Astrocyte of the cerebellum (primary cell): Measurements from ENCODE around the gene FRRS1L.

Source experiments
- DNase-seq: peaks from one replicate; pipeline ENCODE4 v3.0.0-alpha.2; 2011; ENCODE audit warnings: low read depth
- H3K4me3 ChIP-seq: 2 replicates; pipeline ENCODE4 v1.5.1; 2011; ENCODE audit warnings: mild to moderate bottlenecking, low read depth, low read length, moderate library complexity
- in situ Hi-C: cut with HindIII; loops from 2 replicates; pipeline ENCODE4 v1.10.0; 2017; ENCODE audit warnings: low sequenced_read_pairs
- TF ChIP-seq, protein P1 (sequence below): IDR thresholded peaks from 2 replicates; pipeline ENCODE4 v1.5.1; 2012; ENCODE audit warnings: low read length, low read depth, moderate library complexity, mild to moderate bottlenecking; ENCODE audit errors: missing control alignments

Gene FRRS1L

GRCh38 chr9:109203761-109204360 is 36.8 kb upstream of the FRRS1L start:
- TF ChIP-seq, protein P1, sequence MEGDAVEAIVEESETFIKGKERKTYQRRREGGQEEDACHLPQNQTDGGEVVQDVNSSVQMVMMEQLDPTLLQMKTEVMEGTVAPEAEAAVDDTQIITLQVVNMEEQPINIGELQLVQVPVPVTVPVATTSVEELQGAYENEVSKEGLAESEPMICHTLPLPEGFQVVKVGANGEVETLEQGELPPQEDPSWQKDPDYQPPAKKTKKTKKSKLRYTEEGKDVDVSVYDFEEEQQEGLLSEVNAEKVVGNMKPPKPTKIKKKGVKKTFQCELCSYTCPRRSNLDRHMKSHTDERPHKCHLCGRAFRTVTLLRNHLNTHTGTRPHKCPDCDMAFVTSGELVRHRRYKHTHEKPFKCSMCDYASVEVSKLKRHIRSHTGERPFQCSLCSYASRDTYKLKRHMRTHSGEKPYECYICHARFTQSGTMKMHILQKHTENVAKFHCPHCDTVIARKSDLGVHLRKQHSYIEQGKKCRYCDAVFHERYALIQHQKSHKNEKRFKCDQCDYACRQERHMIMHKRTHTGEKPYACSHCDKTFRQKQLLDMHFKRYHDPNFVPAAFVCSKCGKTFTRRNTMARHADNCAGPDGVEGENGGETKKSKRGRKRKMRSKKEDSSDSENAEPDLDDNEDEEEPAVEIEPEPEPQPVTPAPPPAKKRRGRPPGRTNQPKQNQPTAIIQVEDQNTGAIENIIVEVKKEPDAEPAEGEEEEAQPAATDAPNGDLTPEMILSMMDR, result no peak
- peak; percentile 16 for DNase-seq
- in situ Hi-C loops, result no loop called here
- H3K4me3 ChIP-seq, result no peak overlapping the region

- H3K4me3 ChIP-seq, result no peak overlapping the region
- DNase-seq, result no peak
- TF ChIP-seq, protein P1, result no peak
- in situ Hi-C loops, result no loop called here
Measured at GRCh38 chr9:109199676-109200075, 32.6 kb upstream of the FRRS1L start.

- in situ Hi-C loops, result no loop called here
- no peak for DNase-seq
- TF ChIP-seq, protein P1, result no peak
- no peak overlapping the region for H3K4me3 ChIP-seq
Measured at GRCh38 chr9:109198736-109199382, 31.8 kb upstream of the FRRS1L start.

GRCh38 chr9:109193974-109194556 is 27.0 kb upstream of the FRRS1L start:
- no peak for DNase-seq
- in situ Hi-C loops, result no loop called here
- no peak overlapping the region for H3K4me3 ChIP-seq
- TF ChIP-seq, protein P1, result no peak

- in situ Hi-C loops, result no loop called here
- TF ChIP-seq, protein P1, result peak; percentile 66
Measured at GRCh38 chr9:109192732-109193361, 25.8 kb upstream of the FRRS1L start.

GRCh38 chr9:109191746-109192145 is 24.7 kb upstream of the FRRS1L start:
- TF ChIP-seq, protein P1, result no peak
- in situ Hi-C loops, result no loop called here
- no peak for DNase-seq
- H3K4me3 ChIP-seq, result no peak overlapping the region

More at GRCh38 chr9:109192732-109193361, 25.8 kb upstream of the FRRS1L start:
- H3K4me3 ChIP-seq, result no peak overlapping the region
- no peak for DNase-seq
